DMS79 treated with DMSO at 0.1 percent for 48 hours (cell line): ENCODE measurements around the gene OTUD6A.
"Not testable (repeated sequence)": the region's sequence is repeated elsewhere in the genome, so short reads cannot be mapped to it uniquely, and the experiment has no call there.

Experiments
- DNase-seq: peaks from one replicate; lab custom pipeline; 2025; lab: John Stamatoyannopoulos, UW

The OTUD6A gene

GRCh38 chrX:70046978-70047377, 15.3 kb upstream of the OTUD6A start:
- no peak for DNase-seq

GRCh38 chrX:70049406-70049805, 12.9 kb upstream of the OTUD6A start:
- DNase-seq = no peak

GRCh38 chrX:70049925-70050324, 12.3 kb upstream of the OTUD6A start, which contains the start of gene AWAT2:
TSS of gene AWAT2 (minus strand) at chrX:70049938. CDS start at chrX:70049932, 6 bp downstream.
- DNase-seq = no peak

DNA sequence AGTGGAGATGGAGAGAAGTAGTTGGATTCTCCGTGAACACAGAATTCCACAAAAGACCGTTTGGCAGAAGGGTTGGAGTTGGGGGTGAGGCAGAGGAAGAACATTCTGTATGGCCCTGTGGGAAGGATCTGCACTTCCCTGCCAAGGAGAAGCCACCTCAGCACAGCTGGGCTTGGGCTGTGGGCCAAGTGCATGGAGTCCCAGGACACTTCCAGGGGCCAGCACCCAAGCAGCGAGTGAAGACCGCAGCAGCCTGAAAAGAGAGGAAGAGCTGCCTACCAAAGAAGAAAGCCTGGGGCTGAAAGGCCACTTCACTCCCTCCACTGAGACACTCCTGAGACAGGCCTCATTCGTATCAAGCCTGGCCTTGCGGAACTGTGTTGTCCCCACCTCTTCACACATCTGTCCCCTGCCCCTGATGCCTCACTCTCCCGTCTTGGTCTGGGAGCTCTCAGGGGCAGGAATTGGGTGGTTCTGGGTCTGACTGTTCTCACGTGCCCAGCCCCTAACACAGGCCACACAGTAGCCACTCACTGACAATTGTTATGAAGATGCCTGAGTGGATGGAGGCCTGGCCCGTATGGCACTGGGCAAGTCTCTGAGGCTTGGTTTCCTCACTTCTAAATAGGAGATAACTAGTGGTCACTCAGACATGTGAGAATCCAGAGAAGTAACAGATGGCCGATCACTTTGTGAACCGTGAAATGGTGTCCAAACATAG, 9.2 kb upstream of the OTUD6A start:
- no peak for DNase-seq

DNA sequence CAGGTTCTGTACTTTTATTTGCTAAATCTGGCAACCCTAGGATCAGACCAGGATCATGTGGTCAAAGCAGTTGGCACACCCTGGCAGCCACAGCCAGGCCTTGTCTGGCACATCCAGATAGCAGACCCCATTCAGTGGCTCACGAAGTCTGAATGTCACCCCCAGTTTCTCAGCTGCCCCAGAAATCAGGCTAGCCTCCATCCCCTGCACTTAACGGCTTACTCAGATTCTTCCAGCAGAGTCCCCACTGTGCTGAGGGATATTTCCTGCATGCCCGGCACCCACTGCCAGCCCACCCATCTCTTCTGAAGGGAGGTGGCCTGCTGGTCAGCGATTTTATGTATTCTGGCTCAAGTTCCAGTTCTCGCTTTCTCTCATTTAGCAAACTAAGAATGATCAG, 7.9 kb upstream of the OTUD6A start:
- no peak for DNase-seq

DNA sequence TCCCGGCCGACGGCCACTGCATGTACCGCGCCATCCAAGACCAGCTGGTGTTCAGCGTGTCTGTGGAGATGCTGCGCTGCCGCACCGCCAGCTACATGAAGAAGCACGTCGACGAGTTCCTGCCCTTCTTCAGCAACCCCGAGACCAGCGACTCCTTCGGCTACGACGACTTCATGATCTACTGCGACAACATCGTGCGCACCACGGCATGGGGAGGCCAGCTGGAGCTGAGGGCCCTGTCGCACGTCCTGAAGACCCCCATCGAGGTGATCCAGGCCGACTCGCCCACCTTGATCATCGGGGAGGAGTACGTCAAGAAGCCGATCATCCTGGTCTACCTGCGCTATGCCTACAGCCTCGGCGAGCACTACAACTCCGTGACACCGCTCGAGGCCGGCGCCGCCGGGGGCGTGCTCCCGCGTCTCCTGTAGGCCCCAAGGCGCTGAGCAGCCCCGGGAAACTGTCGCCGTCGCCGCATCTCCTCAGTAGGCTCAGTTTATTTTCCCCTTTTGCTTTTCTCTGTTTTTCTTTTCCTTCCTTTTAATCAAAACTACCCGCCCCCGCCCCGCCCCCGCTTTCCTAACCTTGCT, 799 bp downstream of the OTUD6A start:
- no peak for DNase-seq

GRCh38 chrX:70066646-70067045, 4.4 kb downstream of the OTUD6A start:
- no peak for DNase-seq

DNA sequence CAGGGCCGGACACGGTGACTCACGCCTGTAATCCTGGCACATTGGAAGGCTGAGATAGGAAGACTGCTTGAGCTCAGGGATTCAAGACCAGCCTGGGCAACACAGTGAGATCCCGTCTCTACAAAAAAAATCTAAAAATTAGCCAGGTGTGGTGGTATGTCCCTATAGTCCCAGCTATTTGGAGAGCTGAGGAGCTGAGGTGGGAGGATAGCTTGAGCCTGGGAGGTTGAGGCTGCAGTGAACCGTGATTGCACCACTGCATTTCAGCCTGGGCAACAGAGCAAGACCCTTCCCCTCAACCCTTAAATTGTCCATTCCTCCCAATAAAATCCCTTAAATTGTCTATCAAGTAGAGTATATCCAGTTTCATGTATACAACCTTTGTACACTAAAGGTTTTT, 17.0 kb downstream of the OTUD6A start:
- no peak for DNase-seq

GRCh38 chrX:70079870-70080269, 17.6 kb downstream of the OTUD6A start:
- DNase-seq = no peak

- no peak for DNase-seq
Observed at GRCh38 chrX:70082723-70083122, 20.5 kb downstream of the OTUD6A start.

- no peak for DNase-seq
Observed at GRCh38 chrX:70084592-70085240, 22.5 kb downstream of the OTUD6A start.

DNA sequence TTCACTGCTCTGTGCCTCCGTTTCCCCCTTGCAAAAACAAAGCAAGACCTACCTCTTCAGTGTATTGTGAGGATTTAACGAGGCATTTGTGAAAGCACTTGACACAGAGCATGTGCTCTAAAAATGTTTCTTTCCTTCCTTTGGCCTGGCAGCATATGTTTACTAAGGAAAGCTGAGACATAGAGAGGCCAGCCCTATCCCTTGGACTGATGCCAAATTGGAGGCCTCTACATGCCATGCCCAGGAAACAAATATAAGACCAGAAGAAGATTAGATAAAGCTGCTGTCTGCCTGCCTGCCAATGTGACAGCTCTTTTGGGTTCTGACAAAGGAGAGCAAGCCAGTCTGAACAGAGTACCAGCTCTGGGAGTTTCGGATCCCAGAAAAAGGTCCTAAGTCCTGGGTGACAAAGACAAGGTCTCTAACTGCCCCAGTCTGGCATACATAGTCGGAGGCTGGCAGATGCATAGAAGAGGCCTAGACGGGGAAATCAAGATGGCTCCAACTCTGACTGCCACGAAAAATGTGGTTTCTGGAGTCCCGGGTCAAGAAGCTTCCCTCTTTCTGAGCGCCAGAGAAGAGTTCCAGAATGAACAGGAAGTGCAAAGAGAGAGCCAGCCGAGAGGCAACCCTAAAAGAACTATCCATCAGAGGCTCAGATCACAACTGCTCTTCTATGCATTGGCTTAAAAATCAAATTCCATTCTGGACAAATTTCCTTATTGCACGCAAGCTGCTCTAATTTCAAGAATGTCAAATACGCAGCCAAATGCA, 25.8 kb downstream of the OTUD6A start:
- peak; percentile 6 for DNase-seq

DNA sequence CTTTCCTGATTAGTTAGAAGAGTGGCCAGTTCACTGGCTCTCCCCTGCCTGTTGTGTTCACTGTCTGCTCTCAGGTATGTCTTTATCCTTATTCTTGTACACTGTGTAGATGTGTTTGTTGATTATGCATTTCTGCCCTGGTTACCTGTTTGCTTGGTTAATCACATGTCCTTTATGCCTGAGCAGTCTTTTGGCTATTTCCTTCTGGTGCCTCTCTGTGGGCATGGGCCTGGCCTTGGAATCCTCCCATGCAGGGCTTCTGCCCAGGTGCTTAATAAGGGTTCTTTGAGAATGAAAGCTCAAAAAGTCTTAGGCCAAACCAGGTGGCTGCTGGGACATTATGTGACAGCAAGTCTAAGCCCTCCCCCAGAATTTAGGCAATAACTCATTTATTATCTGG, 26.5 kb downstream of the OTUD6A start:
- no peak for DNase-seq

- no peak for DNase-seq
Observed at GRCh38 chrX:70089604-70090297, 27.5 kb downstream of the OTUD6A start.

- no peak for DNase-seq
Observed at GRCh38 chrX:70092247-70092646, 30.0 kb downstream of the OTUD6A start.

- no peak for DNase-seq
Observed at GRCh38 chrX:70096052-70096451, 33.8 kb downstream of the OTUD6A start.

GRCh38 chrX:70105229-70105628, 43.0 kb downstream of the OTUD6A start:
- DNase-seq = no peak

GRCh38 chrX:70111436-70112026, 49.3 kb downstream of the OTUD6A start:
- DNase-seq = not testable (repeated sequence)
